ENCODE results near the gene RSRP1. TPM values are rescaled to one million over a fixed set of nuclear protein-coding genes. Genes with fewer than 3 reads are reported as not detected.
"Not testable (repeated sequence)": the region's sequence is repeated elsewhere in the genome, so short reads cannot be mapped to it uniquely, and the experiment has no call there.

Gene RSRP1
- total RNA-seq, 1 donor, result 102 TPM

GRCh38 chr1:25267288-25268142, 20.3 kb upstream of the RSRP1 start:
- H3K4me1 ChIP-seq (ENCODE audit: insufficient read depth, low read length); H3K27me3 ChIP-seq (ENCODE audit: insufficient read depth, low read length); DNase-seq (ENCODE audit: insufficient read length, low spot score, missing footprints); H3K36me3 ChIP-seq (ENCODE audit: insufficient read depth, low read length); H3K9me3 ChIP-seq (ENCODE audit: low read depth, low read length); H3K79me2 ChIP-seq (ENCODE audit: insufficient read depth, low read length); H4K20me1 ChIP-seq (ENCODE audit: insufficient read depth, low read length): not testable (repeated sequence)
- H2AFZ ChIP-seq (ENCODE audit: low read length), result peak overlapping the region; percentile 62
- peak overlapping the region; percentile 70 for H3K4me3 ChIP-seq (ENCODE audit: insufficient read depth, low read length)
- H3K27ac ChIP-seq (ENCODE audit: low read depth, low read length), result peak overlapping the region; percentile 48
- peak overlapping the region; percentile 79 for H3K4me2 ChIP-seq (ENCODE audit: insufficient read depth, low read length)

- H3K4me3 ChIP-seq (ENCODE audit: insufficient read depth, low read length), result peak overlapping the region; percentile 72
- H3K4me2 ChIP-seq (ENCODE audit: insufficient read depth, low read length), result peak overlapping the region; percentile 93
- H4K20me1 ChIP-seq (ENCODE audit: insufficient read depth, low read length); H3K9me3 ChIP-seq (ENCODE audit: low read depth, low read length); H2AFZ ChIP-seq (ENCODE audit: low read length); H3K79me2 ChIP-seq (ENCODE audit: insufficient read depth, low read length); DNase-seq (ENCODE audit: insufficient read length, low spot score, missing footprints); H3K4me1 ChIP-seq (ENCODE audit: insufficient read depth, low read length); H3K27ac ChIP-seq (ENCODE audit: low read depth, low read length); H3K36me3 ChIP-seq (ENCODE audit: insufficient read depth, low read length); H3K27me3 ChIP-seq (ENCODE audit: insufficient read depth, low read length): not testable (repeated sequence)
Measured at GRCh38 chr1:25266554-25267287, 19.5 kb upstream of the RSRP1 start.

- H4K20me1 ChIP-seq (ENCODE audit: insufficient read depth, low read length); DNase-seq (ENCODE audit: insufficient read length, low spot score, missing footprints); H3K79me2 ChIP-seq (ENCODE audit: insufficient read depth, low read length); H3K27me3 ChIP-seq (ENCODE audit: insufficient read depth, low read length); H3K4me3 ChIP-seq (ENCODE audit: insufficient read depth, low read length); H3K36me3 ChIP-seq (ENCODE audit: insufficient read depth, low read length); H3K9me3 ChIP-seq (ENCODE audit: low read depth, low read length); H2AFZ ChIP-seq (ENCODE audit: low read length): not testable (repeated sequence)
- peak overlapping the region; percentile 70 for H3K27ac ChIP-seq (ENCODE audit: low read depth, low read length)
- peak overlapping the region; percentile 45 for H3K4me2 ChIP-seq (ENCODE audit: insufficient read depth, low read length)
- H3K4me1 ChIP-seq (ENCODE audit: insufficient read depth, low read length), result peaks cover 31% of the 10 kb centered on the region
Measured at GRCh38 chr1:25260336-25260735, 13.1 kb upstream of the RSRP1 start.

- Histone ChIP-seq H3K4me2 (ENCODE audit: insufficient read depth, low read length) (peak overlapping the region; percentile 45), H3K27ac (ENCODE audit: low read depth, low read length) (peak overlapping the region; percentile 70), H3K4me1 (ENCODE audit: insufficient read depth, low read length) (peaks cover 31% of the 10 kb centered on the region)
- H3K36me3 ChIP-seq (ENCODE audit: insufficient read depth, low read length); H2AFZ ChIP-seq (ENCODE audit: low read length); DNase-seq (ENCODE audit: insufficient read length, low spot score, missing footprints); H3K4me3 ChIP-seq (ENCODE audit: insufficient read depth, low read length); H3K79me2 ChIP-seq (ENCODE audit: insufficient read depth, low read length); H4K20me1 ChIP-seq (ENCODE audit: insufficient read depth, low read length); H3K27me3 ChIP-seq (ENCODE audit: insufficient read depth, low read length); H3K9me3 ChIP-seq (ENCODE audit: low read depth, low read length): not testable (repeated sequence)
Measured at GRCh38 chr1:25259813-25260212, 12.6 kb upstream of the RSRP1 start.

GRCh38 chr1:25257196-25257595, 9.9 kb upstream of the RSRP1 start:
- Histone ChIP-seq H4K20me1 (ENCODE audit: insufficient read depth, low read length) (no peaks in the 10 kb centered on the region), H3K27me3 (ENCODE audit: insufficient read depth, low read length) (no peaks in the 10 kb centered on the region), H3K4me2 (ENCODE audit: insufficient read depth, low read length) (peak overlapping the region; percentile 53), H3K79me2 (ENCODE audit: insufficient read depth, low read length) (peaks cover 8% of the 10 kb centered on the region), H3K9me3 (ENCODE audit: low read depth, low read length) (no peaks in the 10 kb centered on the region), H3K27ac (ENCODE audit: low read depth, low read length) (peak overlapping the region; percentile 77), H2AFZ (ENCODE audit: low read length) (no peak overlapping the region), H3K36me3 (ENCODE audit: insufficient read depth, low read length) (no peaks in the 10 kb centered on the region), H3K4me1 (ENCODE audit: insufficient read depth, low read length) (peaks cover 40% of the 10 kb centered on the region), H3K4me3 (ENCODE audit: insufficient read depth, low read length) (no peak overlapping the region)
- no peak for TF ChIP-seq CTCF (IDR thresholded peaks at IDR 0.05; ENCODE audit: extremely low read depth, low read depth, low read length)
- DNase-seq (ENCODE audit: insufficient read length, low spot score, missing footprints), result peak; percentile 55
